ENCODE measurements around the gene POLR2A.
"Not testable (repeated sequence)": the region's sequence is repeated elsewhere in the genome, so short reads cannot be mapped to it uniquely, and the experiment has no call there.

POLR2A gene

DNA sequence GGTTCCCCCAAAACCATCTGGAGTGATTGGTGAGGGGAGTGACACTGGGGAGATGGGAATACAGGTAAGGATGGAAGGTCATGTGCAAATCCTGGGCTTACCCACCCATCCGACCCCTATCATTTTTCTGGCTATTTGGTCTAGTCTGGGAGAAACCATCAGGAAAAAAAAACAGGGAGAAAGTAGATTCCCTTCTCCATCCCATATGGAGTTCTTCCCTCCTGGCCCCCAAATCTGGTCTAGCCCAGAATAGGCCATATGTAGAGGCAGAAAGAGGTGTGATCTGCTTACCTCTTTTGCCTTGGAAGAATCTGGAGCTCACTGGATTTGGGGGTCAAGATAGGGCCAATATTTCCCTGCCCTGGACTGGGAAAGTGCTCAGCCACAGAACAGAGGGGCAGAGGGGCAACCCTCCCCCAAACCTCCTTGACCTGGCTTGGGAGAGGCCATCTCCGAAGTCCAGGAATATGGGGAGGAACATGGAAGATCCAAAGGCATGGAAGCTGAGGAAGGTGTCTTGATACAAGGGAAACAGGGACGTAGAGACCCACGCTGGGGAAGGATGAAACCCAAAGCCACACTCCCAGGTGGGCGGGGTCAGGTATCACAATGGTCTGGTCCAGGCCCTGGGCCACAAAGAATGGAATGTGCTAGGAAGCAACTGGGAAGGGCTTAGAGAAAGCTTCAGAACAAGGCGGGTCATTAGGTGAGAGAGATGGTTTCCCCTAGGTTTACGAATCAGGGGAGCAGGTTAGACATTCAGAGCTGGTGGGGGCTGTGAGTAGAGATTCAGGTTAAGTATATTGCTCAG lies 23.1 kb upstream of the POLR2A start:
- DNase-seq (ENCODE audit: low spot score): no peak

DNA sequence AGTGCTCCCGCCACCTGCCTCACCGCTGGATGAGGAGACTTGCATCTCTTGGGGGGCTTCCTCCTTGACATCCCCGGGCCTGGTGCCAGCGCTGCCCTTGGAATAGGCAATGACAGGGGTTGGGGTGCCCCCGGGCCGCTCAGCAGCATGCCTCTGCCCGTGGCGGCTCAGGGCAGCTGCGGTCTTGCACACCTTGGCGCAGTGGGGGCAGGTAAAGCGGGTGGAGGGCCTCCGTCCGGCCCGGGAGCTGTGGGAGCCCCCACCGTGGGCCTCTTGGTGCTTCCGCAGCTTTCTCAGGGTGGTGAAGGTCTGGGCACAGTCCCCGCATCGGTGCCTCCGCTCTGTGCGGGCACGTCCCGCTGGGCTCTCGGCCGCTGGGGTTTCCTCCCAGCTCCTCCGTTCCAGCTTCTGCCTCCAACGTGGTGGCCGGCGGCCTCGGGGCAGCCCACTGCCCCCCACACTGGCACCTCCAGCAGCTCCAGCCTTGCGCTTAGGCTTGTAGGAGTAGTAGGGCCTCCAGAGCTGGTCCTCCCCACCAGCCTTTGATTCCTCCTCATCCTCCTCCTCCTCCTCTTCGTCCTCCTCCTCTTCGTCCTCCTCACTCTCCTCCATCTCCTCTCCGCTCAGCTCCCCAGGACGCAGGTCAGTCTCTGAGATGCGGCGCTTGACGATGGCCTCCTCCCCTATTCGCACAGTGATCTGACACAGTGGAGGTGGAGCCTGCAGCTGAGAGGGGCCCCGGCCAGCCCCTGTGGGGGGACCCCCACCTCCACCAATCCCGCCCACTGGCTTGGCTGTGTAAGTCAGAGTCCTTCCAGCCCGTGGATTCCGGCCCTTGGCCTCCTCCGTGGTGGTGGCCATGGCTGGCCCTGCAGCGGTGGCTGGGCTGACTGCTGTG lies 21.4 kb upstream of the POLR2A start:
- no peak for DNase-seq (ENCODE audit: low spot score)

- no peak for DNase-seq (ENCODE audit: low spot score)
Observed at GRCh38 chr17:7463372-7463846, 20.8 kb upstream of the POLR2A start.

- no peak for DNase-seq (ENCODE audit: low spot score)
Observed at GRCh38 chr17:7464081-7464480, 20.1 kb upstream of the POLR2A start.

DNA sequence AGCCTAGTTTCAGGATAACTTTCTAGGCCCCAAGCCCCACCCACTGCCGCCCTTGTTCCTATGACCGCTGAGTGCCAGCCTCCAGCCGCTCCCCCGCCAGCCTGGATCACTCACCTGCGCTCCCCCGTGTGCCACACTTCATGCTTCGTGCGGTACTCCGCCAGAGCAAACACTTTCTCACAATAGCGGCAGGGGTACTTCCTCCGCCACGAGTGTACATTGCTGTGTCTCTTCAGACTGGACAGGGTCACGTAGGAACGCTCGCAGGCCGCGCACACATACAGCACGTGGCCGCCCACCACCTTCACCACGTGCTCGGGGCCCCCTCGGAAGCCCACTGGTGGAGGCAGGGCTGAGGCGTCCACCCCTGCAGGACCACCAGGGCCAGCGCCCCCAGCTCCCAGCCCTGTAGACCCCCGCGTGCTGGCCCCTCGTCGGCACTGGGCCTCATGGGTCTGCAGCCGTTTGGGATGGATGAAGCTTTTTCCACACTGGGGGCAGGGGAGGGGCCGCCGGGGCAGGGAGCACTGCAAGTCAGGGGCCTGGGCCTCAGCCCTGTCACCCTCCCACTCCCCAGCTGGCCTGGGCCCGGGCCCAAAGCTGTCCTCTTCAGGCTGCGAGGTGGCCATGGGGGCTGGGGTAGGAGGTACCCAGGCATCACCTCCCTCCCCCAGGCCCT lies 18.4 kb upstream of the POLR2A start:
- no peak for DNase-seq (ENCODE audit: low spot score)

GRCh38 chr17:7466318-7466638 lies 17.9 kb upstream of the POLR2A start:
- no peak for DNase-seq (ENCODE audit: low spot score)

DNA sequence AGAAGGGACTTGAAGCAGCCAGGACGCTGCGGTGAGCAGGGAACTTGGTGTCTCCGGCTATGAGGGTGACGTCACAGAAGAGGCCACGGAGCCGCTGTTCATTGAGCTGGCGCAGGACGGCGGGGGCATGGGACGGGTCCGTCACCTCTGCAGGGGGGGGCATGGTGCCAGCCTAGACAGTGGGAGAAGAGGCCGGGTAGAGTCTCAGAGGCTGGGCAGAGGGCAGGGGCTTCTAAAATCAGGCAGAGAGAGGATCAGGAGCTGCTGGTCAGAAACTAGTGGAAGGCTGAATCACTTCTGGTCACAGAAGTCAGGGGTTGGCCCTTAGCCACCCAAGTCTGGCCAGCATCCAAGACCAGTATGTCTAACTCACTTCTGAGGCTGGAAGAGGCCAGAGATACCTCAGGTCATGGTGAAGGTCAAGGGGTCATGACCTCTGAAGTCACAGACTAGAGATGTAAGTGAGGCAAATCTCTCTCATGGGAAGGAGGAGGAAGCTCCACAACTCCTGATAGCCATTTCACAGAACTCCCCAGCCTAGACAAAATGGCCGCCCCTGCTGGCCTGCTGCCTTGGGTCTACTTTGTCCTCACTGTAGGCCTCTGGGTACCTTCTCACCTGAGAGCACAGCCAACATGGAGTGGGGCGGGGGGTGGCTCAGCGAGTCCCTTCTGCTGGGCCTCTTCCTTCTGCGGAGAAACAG lies 17.4 kb upstream of the POLR2A start:
- DNase-seq (ENCODE audit: low spot score): no peak

GRCh38 chr17:7467498-7467897 lies 16.7 kb upstream of the POLR2A start:
- DNase-seq (ENCODE audit: low spot score): no peak

DNA sequence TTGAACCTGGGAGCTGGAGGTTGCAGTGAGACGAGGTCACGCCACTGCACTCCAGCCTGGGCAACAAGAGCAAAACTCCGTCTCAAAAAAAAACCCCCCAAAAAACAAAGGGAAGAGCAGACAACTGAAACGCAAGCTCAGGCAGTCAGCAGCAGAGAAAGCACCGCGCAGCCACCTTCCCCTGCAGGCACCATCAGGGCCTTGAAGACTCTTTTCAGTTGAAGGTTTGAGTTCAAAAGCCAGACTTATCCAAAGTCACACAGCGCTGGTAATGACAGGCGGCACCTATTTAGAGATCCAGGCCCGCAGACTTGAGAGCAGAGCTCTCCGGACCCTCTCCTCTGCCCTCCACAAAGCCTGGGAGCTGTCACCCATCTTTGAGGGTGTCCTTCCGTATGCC lies 15.9 kb upstream of the POLR2A start:
- no peak for DNase-seq (ENCODE audit: low spot score)

DNA sequence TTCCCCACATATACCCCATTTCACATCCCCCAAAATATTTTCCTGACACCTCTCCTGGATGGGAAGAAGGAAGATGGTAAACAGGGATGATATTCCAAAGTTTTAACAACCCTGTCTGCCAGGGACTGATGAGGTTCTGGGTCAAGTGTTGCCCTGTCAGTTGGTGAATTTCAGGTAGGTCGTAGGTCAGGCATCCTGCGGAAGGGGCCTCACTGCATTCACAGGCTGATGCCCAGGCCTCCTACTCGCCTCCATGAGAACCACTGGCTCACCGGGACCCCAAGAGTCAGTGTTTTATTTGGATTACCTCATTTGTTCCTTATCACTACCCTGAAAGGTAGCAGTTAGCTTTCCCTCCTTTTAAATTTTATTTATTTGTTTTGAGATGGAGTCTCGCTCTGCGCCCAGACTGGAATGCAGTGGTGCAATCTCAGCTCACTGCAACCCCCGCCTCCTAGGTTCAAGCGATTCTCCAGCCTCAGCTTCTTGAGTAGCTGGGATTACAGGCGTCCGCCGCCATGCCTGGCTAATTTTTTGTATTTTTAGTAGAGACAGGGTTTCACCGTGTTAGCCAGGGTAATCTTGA lies 15.3 kb upstream of the POLR2A start:
- no peak for DNase-seq (ENCODE audit: low spot score)

DNA sequence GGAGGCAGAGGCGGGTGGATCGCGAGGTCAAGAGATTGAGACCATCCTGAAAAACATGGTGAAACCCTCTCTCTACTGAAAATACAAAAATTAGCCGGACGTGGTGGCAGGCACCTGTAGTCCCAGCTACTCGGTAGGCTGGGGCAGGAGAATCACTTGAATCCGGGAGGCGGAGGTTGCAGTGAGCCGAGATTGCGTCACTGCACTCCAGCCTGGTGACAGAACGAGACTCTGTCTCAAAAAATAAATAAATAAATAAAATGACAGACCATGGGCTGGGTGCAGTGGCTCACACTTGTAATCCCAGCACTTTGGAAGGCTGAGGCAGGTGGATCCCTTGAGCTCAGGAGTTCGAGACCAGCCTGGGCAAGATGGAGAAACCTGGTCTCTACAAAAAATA lies 14.3 kb upstream of the POLR2A start:
- DNase-seq (ENCODE audit: low spot score): not testable (repeated sequence)

DNA sequence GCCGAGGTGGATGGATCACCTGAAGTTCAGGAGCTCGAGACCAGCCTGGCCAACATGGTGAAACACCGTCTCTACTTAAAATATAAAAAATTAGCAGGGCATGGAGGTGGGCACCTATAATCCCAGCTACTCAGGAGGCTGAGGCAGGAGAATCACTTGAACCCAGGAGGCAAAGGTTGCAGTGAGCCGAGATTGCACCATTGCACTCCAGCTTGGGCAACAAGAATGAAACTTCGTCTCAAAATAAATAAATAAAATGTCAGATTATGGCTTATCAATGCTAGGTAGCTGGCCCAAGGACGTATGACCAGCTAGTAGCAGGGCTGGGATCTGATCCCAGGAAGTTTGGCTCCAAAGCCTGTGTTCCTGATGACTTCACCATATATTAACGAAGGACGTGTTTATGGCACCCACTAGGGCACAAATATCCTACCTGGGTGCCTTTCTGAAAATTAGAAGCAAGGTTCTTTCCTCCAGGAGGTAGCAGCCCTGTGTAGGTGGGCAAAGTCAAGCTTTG lies 13.7 kb upstream of the POLR2A start:
- not testable (repeated sequence) for DNase-seq (ENCODE audit: low spot score)

- no peak for DNase-seq (ENCODE audit: low spot score)
Observed at GRCh38 chr17:7471729-7472128, 12.4 kb upstream of the POLR2A start.

- not testable (repeated sequence) for DNase-seq (ENCODE audit: low spot score)
Observed at GRCh38 chr17:7474767-7475166, 9.4 kb upstream of the POLR2A start.

DNA sequence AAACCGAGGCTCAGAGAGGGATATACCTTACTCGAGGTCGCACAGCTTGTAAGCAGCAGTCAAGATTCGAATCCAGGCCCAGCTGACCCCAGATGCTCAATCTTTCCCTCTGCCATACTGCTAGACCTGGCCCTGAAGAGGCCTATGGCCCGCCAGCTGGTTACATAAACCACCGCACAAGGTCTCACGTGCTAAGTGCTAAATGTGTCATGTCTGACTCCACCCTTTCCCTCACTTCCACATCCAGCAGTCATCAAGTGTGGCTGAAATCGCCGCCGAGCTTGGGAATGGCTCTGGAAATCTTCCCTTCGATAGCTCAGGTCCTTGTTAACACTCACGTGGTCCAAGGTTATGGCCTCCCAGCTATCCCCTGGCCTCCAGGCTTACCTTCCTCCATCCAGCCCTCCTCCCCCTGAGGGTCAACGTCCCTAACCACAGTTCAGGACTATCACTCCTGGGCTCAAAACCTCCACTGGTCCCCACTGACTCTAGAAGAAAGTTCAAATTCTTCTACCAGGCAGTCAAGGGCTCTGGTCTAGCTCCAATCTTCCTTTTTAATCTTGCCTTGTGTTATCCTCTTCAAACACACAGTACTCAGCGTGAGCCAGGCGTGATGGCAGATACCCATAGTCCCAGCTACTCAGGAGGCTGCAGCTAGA lies 8.3 kb upstream of the POLR2A start:
- DNase-seq (ENCODE audit: low spot score): no peak

DNA sequence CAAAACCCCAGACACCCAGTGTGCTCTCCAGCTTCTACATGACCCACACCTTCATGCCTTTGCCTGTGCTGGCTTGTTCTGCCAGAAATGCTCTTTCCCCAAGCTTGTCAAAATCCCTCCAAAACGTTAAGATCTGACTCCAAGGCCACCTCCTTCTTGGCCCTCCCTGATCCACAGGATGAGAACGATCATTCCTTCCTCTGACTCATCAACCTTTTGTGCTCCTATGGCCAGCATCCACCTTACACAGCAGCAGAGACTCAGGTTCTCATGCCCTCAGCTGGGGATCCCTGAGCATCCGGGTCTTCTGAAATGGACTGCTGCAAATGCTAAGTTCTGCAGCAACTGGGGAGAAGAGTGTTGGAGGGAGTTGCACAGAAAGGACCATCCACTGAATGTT lies 7.7 kb upstream of the POLR2A start:
- DNase-seq (ENCODE audit: low spot score): no peak

DNA sequence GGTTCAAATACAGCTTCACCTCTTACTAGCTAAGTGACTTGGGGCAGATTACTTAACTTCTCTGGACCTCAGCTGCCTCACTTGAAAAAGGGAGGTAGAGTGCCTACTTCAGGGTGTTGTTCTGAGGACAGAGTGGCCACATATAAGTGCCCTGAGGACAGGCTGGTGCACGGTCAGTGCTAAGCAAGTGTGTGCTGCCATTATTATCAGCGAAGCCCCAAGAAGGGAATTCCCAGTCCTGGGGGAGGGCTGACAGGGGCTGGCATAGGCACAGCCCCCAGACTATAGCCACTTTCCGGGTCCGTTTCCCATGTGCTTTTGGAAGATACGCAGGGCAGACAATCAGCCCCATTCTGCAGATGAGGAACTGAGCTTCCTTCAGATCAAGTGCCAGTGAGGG lies 7.2 kb upstream of the POLR2A start:
- no peak for DNase-seq (ENCODE audit: low spot score)

DNA sequence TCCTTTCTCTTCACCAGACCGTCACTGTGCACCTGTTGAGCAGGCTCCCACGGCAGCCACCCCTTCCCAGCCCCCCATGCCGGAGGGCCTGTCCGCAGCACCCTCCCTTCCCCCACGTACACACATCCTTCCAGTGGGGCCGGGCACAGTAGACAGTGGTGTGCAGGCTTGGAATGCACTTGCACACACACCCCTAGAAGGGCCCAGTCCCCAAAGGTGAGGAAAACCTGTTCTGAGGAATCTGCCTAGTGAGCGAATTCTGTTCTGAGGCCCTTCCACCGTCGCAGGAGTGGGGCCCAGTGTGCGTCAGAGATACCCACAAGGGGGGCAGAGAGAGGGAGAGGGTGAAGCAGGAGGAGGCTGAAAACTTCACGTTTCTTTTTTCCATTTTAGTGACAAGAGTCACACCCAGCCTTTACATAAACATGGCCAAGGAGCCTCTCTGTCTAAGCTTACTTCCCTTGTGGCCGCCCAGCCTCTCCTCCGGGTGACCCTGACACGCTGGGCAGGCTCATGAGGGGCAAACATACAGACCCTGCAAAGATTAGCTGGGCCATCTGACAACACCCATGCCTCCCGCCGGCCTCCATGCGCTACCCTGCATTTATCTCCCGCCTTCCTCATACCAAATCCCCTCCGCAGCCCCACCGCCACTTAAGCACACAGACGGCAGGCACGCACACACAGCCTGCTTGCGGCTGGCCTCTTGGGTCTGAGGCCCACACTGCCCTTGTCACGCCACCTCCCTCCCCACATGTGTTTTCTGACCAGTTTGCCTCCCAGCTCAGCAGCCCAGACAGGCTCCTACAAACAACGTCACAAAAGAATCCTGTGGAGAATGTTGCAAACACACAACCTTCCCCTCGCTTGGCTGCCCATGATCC lies 6.5 kb upstream of the POLR2A start:
- DNase-seq (ENCODE audit: low spot score): no peak

DNA sequence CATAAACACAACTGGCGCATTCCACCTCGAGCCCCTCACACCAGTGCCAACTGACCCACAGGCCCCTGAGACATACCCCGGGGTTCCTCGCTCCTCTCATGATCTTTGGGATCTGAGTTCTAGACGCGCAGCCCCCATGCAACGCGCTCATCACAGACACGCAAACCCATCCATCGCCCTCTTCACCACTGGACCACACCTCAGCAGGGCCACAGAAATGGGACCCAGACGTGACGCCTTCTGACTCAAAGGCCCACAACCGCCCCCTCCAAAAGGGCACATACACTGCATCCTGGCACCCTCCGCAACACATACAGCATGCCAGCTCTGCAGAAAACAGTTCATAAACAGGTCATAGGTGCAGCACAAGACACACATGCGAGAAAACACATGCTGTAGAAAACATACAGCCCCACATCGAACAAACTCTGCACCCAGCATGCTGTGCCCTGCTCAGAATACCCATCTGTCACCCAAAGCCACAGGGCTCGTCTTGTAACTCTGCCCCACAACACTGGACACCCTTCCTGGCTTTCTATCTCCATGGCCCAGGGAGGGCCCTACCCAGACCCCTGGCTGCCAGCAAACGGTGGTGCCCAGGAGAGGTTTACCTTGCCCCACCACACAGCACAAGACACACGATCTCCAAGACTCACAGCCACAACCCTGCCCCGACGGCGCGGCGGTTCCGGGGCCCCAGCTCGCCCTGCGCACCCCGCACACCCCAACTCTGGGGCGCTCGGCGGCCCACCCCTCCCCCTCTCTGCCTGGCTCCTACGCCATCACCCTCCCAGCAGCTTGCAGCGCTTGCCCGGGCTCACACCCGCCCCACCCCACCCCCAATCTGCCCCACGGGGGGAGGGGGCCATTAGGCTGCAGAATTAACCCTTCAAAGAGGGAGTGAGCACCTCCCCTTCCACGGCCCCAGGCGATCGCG lies 5.6 kb upstream of the POLR2A start:
- peak; percentile 62 for DNase-seq (ENCODE audit: low spot score)

Measured in CD4-positive, alpha-beta T cell treated with Interleukin-6 at 100 ng/mL for 8 hours (primary cell).